Stimulated activated CD4-positive, alpha-beta T cell treated with anti-CD3 and anti-CD28 coated beads, Interleukin-15, amount 100 ng/mL, for 48 hours (primary cell): ENCODE data around the gene MYBPC2.

Source experiments
- DNase-seq, 2 donors: peaks; one replicate each; pipeline ENCODE4 v3.0.0-alpha.2; 2020; ENCODE audit warnings: low read depth in 2 of 2

MYBPC2 gene

GRCh38 chr19:50500753-50501151, 68.1 kb downstream of the MYBPC2 start:
- DNase-seq, result no peak

DNA sequence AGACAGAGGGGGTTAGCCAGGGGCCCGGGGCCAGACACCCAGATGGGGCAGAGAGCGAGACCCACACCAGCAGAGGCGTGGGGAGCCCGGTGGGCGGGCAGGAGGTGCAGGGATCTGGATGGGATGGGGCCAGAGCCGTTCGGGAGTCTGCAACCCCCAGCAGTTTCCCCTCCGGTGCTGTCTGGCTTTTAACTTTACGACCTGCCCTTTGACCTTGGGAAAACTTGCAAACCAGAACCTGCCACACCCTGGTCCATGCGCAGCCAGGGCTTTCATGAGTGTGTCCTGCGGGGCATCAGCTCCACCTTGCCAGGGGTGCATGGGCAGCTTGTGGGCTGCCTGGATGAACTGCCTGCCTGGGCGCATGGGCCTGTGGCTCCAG, 68.5 kb downstream of the MYBPC2 start:
- DNase-seq, result no peak

DNA sequence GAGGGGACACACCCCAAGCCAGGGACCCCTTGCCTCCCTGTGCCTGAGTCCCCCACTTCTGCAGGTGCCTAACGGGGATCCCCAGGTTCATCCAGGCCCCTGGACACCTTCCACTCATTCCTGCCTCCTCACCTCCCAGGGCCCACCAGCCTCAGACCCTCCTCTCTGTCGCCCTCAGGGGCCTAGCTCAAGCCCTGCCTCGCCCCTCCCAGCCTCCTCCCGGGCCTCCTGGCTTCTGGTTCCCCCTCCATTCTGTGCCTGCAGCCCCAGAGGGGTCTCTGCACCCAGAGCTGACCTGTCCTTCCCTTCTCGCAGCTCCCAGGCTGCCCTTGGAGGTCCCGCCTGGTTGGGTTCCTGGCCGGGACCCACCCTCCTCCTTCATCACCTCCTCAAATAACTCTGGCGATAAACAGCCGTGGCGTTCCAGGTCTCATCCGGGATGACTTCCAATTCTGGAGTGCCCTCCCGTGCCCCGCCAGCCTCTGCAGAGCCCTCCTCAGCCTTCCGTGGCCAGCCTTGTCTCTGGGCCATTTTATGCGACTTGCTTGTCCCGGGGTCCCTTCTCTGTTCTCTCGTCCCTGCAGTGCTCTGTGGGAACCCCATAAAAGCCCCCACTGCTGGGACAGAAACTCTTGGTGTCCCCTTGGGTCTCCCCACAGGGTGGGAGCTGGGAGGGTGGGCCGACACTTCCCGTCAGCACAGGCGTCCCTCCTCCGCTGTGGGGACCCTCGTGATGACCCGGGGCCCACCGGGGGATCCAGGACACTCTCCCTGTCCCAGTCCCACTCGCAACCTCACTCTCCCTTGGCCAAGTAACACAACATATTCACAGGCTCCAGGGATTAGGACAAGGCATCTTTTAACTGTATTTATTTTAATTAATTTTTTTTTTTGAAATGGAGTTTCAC, 69.1 kb downstream of the MYBPC2 start:
- no peak for DNase-seq

GRCh38 chr19:50505856-50506611, 73.3 kb downstream of the MYBPC2 start:
- DNase-seq, result no peak

GRCh38 chr19:50506700-50507099, 74.0 kb downstream of the MYBPC2 start:
- no peak for DNase-seq

DNA sequence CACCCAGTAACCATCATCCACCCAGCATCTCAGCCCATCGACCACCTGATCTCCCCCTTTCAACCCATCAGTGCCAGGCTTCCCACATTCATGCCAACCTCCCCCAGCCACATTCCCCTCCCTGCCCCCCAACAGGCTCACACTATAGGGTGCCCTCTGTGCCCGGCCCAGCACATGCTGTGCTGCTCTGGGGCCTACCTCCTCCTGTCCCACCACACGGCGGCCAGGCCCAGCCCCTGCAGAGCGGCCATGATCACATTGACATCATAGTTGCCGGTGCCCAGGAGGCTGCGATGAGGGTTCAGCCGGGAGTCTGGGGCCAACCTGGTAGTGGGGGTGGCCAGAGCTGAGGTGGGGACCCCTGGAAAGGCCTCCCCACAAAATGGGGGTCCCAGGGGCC, 74.7 kb downstream of the MYBPC2 start:
- DNase-seq, result no peak

DNA sequence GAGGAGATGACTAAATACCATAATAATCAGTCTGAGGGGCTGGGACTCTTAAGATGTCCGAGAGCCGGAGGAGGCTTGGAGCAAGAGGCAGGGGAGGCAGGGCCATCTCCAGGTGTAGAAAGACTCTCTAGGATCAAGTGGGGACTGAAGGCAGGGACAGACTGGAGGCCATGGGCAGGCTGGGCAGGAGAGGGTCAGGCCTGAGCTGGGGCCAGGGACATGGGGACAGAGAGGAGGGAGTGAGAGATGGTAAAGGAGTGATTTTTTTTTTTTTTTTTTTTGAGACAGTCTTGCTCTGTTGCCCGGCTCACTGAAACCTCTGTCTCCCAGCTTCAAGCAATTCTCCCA, 76.1 kb downstream of the MYBPC2 start:
- no peak for DNase-seq

- DNase-seq, result no peak
Measured at GRCh38 chr19:50509366-50509765, 76.7 kb downstream of the MYBPC2 start.

DNA sequence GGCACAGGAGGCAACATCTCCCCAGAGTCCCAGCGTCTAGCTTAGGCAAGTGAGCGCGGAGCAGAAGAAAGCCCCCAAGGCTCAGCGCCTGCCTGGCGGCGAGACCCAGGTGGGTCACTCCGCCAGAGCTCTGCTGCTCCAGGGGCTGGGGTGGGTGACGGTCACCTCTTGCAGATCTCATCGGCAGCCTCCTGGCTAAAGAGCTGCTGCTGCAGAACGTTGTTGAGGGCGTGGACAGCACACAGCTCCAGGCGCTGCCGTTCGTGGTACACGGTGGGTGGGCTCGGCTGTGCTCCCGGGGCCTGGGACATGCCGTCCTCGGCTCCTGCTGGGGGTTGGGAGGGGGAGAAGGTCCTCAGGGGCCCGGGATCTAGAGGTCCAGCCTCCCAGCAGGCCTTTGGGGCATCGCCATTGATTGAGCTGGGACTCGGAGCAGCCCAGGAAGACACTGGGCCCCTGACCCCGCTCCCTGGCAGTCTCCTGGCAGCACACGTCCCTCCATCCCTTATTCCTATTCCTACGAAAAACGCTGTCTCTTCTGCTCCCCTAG, 77.5 kb downstream of the MYBPC2 start:
- no peak for DNase-seq

- no peak for DNase-seq
Measured at GRCh38 chr19:50510700-50511068, 78.0 kb downstream of the MYBPC2 start.

DNA sequence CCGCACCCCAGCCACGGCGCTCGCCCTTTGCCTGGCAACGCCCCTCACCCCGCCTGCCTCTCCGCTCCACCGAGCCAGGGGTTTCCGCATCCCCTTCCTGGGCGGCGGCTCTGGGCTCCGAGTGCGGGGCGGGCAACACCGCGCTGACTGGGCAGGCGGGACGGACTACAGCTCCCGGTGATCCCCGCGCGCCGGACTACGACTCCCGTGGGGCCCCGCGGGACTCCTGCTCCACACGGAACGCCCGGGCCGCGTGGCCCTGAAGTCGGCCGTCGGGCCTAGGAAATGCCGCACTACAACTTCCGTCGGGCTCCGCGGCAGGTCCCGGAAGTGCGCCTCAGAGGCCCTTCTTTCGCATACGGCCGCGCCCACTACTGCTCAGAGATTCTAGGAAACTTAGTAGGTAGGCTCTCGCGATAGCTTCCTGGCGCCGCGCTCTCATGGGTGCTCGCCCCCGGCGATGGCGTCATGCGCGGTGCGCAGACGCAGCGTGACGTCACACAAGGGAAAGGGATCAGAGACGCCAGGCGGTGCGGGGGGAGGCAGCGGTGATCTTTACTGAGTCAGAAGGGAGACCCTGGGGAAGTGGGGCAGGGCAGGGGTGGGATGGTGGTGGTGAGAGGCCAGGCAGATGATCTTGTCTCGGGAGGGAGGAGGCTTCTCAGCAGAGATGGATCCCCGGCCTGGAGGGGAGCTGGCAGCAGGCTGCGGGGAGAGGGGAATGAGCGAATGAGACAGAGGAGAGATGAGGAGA, 78.6 kb downstream of the MYBPC2 start, which contains the start of gene JOSD2:
Gene JOSD2 (minus strand): TSS at position 123 of the 754 bp plus-strand sequence. CDS start 760 bp downstream, outside the sequence.
- DNase-seq, result peak; percentile 96 to 98

DNA sequence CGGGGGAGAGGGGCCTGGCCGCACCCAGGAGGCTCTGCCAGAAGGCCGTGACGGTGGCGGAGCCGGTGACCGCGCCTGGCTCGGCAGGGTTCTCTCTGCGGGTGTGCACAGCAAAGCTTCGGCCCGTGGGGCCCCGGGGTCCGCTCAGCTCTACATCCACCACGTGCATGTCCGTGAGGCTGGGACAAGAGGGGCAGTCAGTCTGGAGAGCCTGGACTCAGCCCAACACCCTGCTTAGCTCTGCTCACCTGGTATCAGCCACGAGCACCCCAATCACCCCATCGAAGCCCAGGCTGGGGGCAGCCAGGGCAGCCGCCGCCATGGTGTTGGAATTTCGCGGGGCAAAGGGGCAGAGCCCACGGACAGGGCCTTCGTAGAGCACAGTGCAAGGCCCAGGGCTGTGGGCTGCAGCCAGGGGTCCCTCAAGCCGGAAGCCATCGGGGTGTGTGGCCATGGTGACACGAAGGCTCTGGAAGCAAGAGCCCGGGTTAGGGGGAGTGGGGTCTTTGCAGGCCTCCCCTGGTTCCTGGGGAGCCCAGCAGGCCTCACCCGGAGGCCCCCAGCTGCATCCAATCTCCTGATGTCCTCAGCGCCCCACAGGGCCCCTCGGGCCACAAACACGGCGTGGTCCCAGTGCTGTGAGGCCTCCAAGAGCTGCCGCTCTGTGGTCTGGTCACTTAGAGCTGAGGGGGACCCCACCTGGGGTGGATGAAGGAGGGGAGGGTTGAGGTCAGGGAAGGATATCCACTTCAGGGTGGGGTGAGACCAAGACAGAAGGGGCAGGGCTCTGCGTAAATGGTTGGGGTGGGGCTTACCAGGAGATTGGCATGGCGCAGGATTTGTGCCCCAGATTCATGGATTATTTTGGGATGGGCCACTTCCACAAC, 79.7 kb downstream of the MYBPC2 start:
- no peak for DNase-seq

DNA sequence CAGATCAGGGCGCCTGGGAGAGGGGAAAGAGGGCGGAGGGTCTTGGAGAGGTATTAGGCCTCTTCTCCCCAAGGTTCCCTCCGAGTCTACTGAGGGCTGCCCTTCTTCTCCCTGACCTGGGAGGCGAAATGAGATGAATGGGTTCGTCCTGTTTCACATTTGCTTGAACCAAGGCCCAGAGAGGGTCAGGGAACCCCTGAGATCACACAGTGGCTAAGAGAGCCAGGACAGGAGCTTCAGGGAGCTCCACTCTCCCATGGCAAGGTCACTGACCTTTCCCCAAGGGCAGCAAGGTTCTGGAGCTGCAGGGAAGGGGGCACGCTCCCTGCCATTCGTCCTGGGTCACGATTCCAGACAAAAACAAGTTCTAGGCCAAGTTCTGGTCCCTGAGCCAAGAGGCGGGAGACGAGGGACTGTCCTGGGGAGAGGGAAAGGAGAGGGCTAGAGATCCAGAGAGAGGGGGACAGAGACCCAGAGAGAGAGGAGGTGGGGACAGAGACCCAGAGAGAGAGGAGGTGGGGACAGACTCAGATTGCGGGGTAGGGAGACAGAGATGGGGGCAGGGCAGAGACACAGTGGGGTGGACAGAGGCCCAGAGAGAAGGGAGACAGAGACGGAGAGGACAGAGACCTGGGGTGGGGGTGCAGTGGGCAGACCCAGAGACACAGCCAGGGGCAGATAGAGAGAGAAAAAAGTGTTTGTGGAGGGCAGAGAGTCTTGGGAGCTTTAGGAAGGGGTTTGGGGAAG, 80.5 kb downstream of the MYBPC2 start:
- no peak for DNase-seq

DNA sequence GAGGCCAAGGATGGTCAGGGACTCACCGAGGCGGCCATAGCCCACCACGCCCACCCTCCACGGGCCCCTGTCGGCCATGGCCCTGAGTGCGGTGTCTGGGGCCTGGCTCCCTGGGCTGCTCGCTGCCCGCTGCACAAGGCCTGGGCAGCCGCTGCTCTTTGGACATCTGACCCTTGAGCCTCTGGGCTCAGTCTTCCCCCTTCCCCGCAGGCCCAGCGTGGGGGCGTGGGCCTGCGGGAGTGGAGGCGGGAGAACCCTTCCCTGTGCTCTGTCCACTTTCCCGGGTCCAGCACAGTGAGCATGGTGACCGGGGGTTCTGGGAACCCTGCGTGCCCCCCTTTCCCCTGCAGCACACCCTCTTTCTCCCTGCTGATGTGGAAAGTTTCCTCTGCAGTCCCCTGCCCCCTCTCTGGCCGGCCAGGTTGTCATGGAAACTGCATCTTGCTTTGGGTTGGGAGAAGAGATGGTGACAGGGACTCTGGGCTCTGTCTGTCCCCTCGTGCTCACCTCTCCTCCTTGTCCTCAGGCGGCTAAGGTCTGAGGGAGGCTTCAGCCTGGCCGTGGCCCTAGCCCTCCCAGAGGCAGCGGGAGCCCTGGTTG, 81.2 kb downstream of the MYBPC2 start, which contains the start of gene ASPDH:
Gene ASPDH (minus strand): TSS at position 168 of the 600 bp plus-strand sequence. CDS start 90 bp downstream, at position 78.
- no peak for DNase-seq

DNA sequence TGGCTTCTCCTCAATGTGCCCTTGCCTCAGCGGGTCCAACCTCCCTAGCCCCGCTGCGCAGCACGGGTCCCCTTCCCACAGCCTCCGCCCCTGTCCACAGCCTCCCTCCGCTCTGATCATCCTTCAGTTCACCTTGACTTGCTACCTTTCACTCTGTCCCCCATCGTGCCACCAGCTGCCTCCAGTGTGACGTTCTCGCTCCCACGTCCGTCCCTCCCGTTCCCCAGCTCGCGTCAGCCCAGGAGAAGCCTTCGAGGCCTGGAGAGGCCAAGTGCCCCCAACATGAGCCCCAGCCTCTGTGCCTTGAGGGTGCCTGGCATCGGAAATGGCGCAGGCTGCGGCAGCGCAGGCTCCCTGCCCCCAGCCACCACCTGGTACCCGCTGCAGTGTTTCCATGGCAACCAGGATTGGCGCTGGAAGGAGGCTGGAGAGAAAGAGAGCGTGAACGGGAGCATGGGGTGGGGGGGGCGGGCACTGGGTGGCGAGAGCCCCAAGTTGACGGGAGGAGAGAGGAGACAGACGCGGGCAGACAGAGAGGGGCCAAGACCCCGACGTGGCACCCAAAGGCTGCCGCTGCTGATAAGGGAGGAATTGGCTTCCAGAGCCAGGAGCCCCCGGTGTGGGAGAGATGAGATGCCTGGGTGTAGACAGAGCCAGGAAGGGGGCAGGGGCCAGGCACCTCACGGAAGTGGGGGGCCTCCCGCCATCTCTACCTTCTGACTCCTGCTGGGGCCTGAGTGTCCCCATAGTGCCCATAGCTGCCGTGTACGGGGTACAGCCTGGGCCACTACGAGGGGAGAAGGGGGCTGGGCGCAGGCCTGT, 81.9 kb downstream of the MYBPC2 start:
- DNase-seq, result no peak

GRCh38 chr19:50515168-50515561, 82.5 kb downstream of the MYBPC2 start:
- no peak for DNase-seq
